ENCODE results near the gene PEX6.

DNA sequence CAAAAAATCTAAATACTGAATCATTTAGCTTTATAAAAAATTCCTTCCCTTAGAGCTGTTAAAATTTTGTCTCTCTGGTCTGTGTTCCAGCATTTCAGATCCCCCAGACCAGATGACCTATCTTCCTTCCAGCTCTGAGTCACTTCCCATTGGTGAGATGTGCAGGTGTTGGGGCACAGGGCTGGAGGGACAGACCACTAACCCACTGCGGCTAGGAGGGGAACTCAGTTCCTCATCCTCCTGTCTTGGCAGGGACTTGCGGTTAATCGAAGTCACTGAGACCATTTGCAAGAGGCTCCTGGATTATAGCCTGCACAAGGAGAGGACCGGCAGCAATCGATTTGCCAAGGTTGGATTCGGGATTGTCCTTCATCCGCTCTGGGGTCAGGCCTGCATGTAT, 43.7 kb downstream of the PEX6 start:
- TF ChIP-seq, protein P1, sequence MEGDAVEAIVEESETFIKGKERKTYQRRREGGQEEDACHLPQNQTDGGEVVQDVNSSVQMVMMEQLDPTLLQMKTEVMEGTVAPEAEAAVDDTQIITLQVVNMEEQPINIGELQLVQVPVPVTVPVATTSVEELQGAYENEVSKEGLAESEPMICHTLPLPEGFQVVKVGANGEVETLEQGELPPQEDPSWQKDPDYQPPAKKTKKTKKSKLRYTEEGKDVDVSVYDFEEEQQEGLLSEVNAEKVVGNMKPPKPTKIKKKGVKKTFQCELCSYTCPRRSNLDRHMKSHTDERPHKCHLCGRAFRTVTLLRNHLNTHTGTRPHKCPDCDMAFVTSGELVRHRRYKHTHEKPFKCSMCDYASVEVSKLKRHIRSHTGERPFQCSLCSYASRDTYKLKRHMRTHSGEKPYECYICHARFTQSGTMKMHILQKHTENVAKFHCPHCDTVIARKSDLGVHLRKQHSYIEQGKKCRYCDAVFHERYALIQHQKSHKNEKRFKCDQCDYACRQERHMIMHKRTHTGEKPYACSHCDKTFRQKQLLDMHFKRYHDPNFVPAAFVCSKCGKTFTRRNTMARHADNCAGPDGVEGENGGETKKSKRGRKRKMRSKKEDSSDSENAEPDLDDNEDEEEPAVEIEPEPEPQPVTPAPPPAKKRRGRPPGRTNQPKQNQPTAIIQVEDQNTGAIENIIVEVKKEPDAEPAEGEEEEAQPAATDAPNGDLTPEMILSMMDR (conservative IDR thresholded peaks at IDR 0.05; ENCODE audit: low read length) = no peak
- no peak for TF ChIP-seq EZH2phosphoT487 (IDR thresholded peaks at IDR 0.05; ENCODE audit: borderline replicate concordance, low read depth, low read length)
